ENCODE measurements around the gene WDR45.

WDR45 gene

GRCh38 chrX:49043220-49043986 is 36.3 kb downstream of the WDR45 start, which contains the start of gene TFE3:
TFE3 (minus strand) TSS chrX:49043357; CDS start chrX:49043226, 131 bp downstream.
- peak; percentile 95 for DNase-seq

GRCh38 chrX:49042581-49043219 is 37.0 kb downstream of the WDR45 start:
- DNase-seq = no peak

- DNase-seq = peak; percentile 3
Observed at GRCh38 chrX:49041744-49042580, 37.7 kb downstream of the WDR45 start.

- DNase-seq = no peak
Observed at GRCh38 chrX:49040376-49040955, 39.2 kb downstream of the WDR45 start.

GRCh38 chrX:49039598-49040375 is 39.9 kb downstream of the WDR45 start:
- peak; percentile 43 for DNase-seq

GRCh38 chrX:49037883-49038475 is 41.7 kb downstream of the WDR45 start:
- DNase-seq = no peak

GRCh38 chrX:49030283-49030682 is 49.4 kb downstream of the WDR45 start:
- no peak for DNase-seq

GRCh38 chrX:49029876-49030275 is 49.8 kb downstream of the WDR45 start:
- DNase-seq = no peak
